ENCODE measurements around the gene PPP6R1.

PPP6R1 gene

DNA sequence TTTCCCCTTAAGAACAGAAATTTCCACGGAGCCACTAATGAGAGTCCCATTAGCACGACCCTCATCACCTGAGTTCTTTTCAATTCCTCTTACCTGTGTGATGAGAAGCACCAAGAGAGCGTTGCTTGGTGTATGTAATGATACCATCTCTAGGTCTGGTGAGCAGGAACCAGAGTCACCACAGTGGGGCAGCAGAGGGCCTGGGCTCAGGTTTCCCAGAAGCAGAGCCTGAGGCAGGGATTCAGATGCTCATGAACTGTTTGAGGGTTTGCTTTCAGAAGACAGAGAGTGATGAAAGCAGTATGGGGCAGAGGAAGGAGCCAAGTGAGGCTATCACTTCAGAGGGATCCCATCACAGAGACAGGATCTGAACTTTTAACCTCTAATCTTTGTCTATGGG is 46.4 kb downstream of the PPP6R1 start:
- Histone ChIP-seq H3K4me3 (replicated peaks; ENCODE audit: insufficient read depth, low read length) (no peak overlapping the region), H3K27me3 (ENCODE audit: insufficient read depth, poor library complexity, severe bottlenecking) (no peaks in the 10 kb centered on the region), H3K27ac (replicated peaks) (no peak overlapping the region)
- TF ChIP-seq POLR2AphosphoS5 (IDR thresholded peaks at IDR 0.05; ENCODE audit: low read depth) = no peak
- TF ChIP-seq, protein P1, sequence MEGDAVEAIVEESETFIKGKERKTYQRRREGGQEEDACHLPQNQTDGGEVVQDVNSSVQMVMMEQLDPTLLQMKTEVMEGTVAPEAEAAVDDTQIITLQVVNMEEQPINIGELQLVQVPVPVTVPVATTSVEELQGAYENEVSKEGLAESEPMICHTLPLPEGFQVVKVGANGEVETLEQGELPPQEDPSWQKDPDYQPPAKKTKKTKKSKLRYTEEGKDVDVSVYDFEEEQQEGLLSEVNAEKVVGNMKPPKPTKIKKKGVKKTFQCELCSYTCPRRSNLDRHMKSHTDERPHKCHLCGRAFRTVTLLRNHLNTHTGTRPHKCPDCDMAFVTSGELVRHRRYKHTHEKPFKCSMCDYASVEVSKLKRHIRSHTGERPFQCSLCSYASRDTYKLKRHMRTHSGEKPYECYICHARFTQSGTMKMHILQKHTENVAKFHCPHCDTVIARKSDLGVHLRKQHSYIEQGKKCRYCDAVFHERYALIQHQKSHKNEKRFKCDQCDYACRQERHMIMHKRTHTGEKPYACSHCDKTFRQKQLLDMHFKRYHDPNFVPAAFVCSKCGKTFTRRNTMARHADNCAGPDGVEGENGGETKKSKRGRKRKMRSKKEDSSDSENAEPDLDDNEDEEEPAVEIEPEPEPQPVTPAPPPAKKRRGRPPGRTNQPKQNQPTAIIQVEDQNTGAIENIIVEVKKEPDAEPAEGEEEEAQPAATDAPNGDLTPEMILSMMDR (IDR thresholded peaks at IDR 0.05; ENCODE audit: insufficient read depth, low read length) = peak; percentile 13
- DNase-seq (ENCODE audit: low read depth in 1 of 2, low spot score in 1 of 2) = peak in 1 of 2 experiments; percentile 25

DNA sequence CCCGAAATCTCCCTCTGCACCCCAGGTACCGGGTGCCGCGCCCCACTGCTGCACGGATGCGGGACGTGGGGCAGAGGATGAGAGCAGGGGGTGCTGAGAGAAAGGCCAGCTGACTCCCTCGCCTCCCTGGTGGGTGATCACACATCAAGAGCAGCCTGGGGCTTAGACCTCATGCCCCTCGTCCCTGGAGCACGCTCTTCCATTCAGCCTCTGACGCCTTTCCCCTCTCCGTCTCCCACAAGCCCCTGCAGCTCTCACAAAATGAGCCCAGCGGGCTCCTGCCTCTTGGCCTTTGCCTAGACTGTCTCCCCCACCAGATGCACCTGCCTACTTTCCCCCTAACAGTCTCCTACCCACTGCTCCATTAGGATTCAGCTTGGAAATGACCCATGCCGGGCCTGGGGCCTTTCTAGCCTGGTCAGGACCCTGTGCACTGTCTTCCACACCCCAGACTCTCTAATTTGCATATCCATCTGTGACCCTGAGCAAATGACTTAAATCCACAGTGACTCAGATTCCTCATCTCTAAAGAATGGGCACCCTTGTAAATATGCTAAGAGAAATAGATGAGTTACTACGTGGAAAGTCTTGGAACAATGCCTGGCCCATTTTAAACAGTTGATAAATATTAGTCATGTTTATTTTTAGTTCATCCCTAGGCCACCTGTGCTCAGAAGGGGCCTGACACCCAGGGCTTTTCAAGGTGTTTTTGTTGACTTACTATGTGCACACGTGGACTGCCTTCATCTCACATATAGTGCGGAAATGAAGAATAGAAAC is 48.9 kb downstream of the PPP6R1 start:
- TF ChIP-seq SPI1 (IDR thresholded peaks at IDR 0.05; ENCODE audit: borderline replicate concordance, low read depth) (no peak), POLR2AphosphoS5 (IDR thresholded peaks at IDR 0.05; ENCODE audit: low read depth) (no peak), GABPA (IDR thresholded peaks at IDR 0.05; ENCODE audit: low read depth) (no peak)
- TF ChIP-seq, protein P1 (IDR thresholded peaks at IDR 0.05; ENCODE audit: insufficient read depth, low read length) = no peak
- TF ChIP-seq, protein P2, sequence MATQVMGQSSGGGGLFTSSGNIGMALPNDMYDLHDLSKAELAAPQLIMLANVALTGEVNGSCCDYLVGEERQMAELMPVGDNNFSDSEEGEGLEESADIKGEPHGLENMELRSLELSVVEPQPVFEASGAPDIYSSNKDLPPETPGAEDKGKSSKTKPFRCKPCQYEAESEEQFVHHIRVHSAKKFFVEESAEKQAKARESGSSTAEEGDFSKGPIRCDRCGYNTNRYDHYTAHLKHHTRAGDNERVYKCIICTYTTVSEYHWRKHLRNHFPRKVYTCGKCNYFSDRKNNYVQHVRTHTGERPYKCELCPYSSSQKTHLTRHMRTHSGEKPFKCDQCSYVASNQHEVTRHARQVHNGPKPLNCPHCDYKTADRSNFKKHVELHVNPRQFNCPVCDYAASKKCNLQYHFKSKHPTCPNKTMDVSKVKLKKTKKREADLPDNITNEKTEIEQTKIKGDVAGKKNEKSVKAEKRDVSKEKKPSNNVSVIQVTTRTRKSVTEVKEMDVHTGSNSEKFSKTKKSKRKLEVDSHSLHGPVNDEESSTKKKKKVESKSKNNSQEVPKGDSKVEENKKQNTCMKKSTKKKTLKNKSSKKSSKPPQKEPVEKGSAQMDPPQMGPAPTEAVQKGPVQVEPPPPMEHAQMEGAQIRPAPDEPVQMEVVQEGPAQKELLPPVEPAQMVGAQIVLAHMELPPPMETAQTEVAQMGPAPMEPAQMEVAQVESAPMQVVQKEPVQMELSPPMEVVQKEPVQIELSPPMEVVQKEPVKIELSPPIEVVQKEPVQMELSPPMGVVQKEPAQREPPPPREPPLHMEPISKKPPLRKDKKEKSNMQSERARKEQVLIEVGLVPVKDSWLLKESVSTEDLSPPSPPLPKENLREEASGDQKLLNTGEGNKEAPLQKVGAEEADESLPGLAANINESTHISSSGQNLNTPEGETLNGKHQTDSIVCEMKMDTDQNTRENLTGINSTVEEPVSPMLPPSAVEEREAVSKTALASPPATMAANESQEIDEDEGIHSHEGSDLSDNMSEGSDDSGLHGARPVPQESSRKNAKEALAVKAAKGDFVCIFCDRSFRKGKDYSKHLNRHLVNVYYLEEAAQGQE (IDR thresholded peaks at IDR 0.05; ENCODE audit: insufficient replicate concordance, low read depth) = no peak
- Histone ChIP-seq H3K4me3 (replicated peaks; ENCODE audit: insufficient read depth, low read length) (no peak overlapping the region), H3K27me3 (ENCODE audit: insufficient read depth, poor library complexity, severe bottlenecking) (no peaks in the 10 kb centered on the region), H3K27ac (replicated peaks) (no peak overlapping the region)
- DNase-seq (ENCODE audit: low read depth in 1 of 2, low spot score in 1 of 2) = no peak

DNA sequence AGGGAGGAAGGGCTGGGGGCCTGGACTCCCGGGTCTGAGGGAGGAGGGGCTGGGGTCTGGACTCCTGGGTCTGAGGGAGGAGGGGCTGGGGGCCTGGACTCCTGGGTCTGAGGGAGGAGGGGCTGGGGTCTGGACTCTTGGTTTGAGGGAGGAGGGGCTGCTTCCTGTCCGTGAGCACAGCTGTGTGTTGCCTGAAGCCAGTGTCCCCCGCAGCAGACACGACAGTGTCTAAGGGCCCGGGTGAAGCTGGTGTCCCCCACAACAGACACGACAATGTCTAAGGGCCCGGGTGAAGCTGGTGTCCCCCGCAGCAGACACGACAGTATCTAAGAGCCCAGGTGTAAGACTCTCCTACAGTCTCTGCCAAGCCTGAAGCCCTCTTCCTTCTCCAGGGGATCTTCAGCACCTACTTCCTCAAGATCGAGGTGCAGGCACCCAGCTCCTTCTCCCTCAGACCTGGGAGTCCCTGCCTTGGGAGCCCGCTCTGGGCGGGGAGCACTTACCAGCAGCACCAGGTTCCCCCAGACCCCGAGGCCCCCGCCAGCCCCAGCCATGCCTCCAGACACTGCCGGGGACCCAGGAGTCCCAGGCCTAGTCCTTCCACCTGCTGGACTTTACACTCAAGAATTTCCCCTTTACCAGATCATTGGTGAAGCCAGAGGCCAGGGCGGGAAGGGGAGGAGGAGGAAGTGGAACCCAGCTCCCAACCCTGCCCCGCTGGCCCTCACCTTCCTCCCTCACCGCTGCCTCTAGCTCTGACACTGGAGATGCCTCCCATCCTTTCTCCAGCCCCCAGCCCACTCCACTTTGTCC is 49.7 kb downstream of the PPP6R1 start, which contains the start of gene PTPRH:
Gene PTPRH, minus strand, starts transcription at position 622 of the 813 bp plus-strand sequence. Its CDS starts 68 bp downstream, at position 554.
- H3K4me3 ChIP-seq (replicated peaks; ENCODE audit: insufficient read depth, low read length) = no peak within 1 kb of the TSS
- no peaks in the 10 kb centered on the region for H3K27me3 ChIP-seq (ENCODE audit: insufficient read depth, poor library complexity, severe bottlenecking)
- H3K27ac ChIP-seq (replicated peaks) = no peak within 1 kb of the TSS
- TF ChIP-seq GABPA (IDR thresholded peaks at IDR 0.05; ENCODE audit: low read depth) (no peak), SPI1 (IDR thresholded peaks at IDR 0.05; ENCODE audit: borderline replicate concordance, low read depth) (peak; percentile 39; the same call in 1 of the 2 replicates), POLR2AphosphoS5 (IDR thresholded peaks at IDR 0.05; ENCODE audit: low read depth) (no peak)
- TF ChIP-seq, protein P1 (IDR thresholded peaks at IDR 0.05; ENCODE audit: insufficient read depth, low read length) = no peak
- TF ChIP-seq, protein P2 (IDR thresholded peaks at IDR 0.05; ENCODE audit: insufficient replicate concordance, low read depth) = no peak
- peak in 1 of 2 experiments; percentile 41 for DNase-seq (ENCODE audit: low read depth in 1 of 2, low spot score in 1 of 2)
